Measurements from ENCODE around the gene TRIM5. TPM values are rescaled to one million over a fixed set of nuclear protein-coding genes. Genes with fewer than 3 reads are reported as not detected.

Gene TRIM5
- total and polyA plus RNA-seq, 10 of the 15 experiments (the other 5 are each of a cell fraction or from before 2014, with no cell fraction given) = 20.0 to 59.7 (median 31.8) TPM

- TF ChIP-seq ZNF622 (IDR thresholded peaks at IDR 0.05) (no peak), POLR2A (IDR thresholded peaks at IDR 0.05; ENCODE audit: low read depth, low read length) (peak; percentile 60; the same call in 1 of the 2 replicates)
Observed at GRCh38 chr11:5684646-5685362, at the start of gene TRIM5 (continued).

GRCh38 chr11:5727691-5728090 is 42.8 kb upstream of the TRIM5 start:
- RAD21 ChIA-PET (ENCODE audit: unreplicated experiment) = no interaction called here
- TF ChIP-seq RFX5 (IDR thresholded peaks at IDR 0.05; ENCODE audit: low read depth, low read length) = no peak
- TF ChIP-seq WRNIP1 (IDR thresholded peaks at IDR 0.05; ENCODE audit: borderline replicate concordance, low read depth, low read length) = no peak
- no peak for TF ChIP-seq IRF3 (IDR thresholded peaks at IDR 0.05)
- TF ChIP-seq RAD21 (IDR thresholded peaks at IDR 0.05; ENCODE audit: insufficient read depth, low read depth, low read length) = no peak
- no peak for TF ChIP-seq BCL3 (IDR thresholded peaks at IDR 0.05; ENCODE audit: borderline replicate concordance, insufficient read depth, low read depth, low read length, poor library complexity, severe bottlenecking)
- TF ChIP-seq SIX5 (IDR thresholded peaks at IDR 0.05; ENCODE audit: low read depth, low read length, severe bottlenecking) = no peak
- no peak for TF ChIP-seq MYB (IDR thresholded peaks at IDR 0.05; ENCODE audit: borderline replicate concordance, low read depth, low read length)
- no peak for TF ChIP-seq BMI1 (IDR thresholded peaks at IDR 0.05; ENCODE audit: borderline replicate concordance)
- no peak for TF ChIP-seq RCOR1 (conservative IDR thresholded peaks at IDR 0.05; ENCODE audit: low read depth, low read length)

More at GRCh38 chr11:5727691-5728090, 42.8 kb upstream of the TRIM5 start:
- Histone ChIP-seq H2AFZ (ENCODE audit: control insufficient read depth, low read depth, low read length) (no peak overlapping the region), H3K4me1 (ENCODE audit: control insufficient read depth, insufficient read depth, low read length) (no peaks in the 10 kb centered on the region), H3K27me3 (replicated peaks in 1 of 2; ENCODE audit: control insufficient read depth in 2 of 2, insufficient read depth in 2 of 2, low read length in 1 of 2) (no peaks in the 10 kb centered on the region), H3K36me3 (ENCODE audit: control insufficient read depth in 2 of 2, insufficient read depth in 2 of 2, low read length in 1 of 2) (no peaks in the 10 kb centered on the region), H4K20me1 (ENCODE audit: control insufficient read depth, insufficient read depth) (no peaks in the 10 kb centered on the region), H3K27ac (ENCODE audit: control insufficient read depth, insufficient read depth) (no peak overlapping the region), H3K9ac (ENCODE audit: control insufficient read depth, insufficient read depth, low read length) (no peak overlapping the region), H3K4me3 (no peak overlapping the region), H3K9me3 (replicated peaks; ENCODE audit: control insufficient read depth, insufficient read depth, low read length) (no peaks in the 10 kb centered on the region), H3K79me2 (ENCODE audit: control insufficient read depth, insufficient read depth, low read length) (no peaks in the 10 kb centered on the region), H3K4me2 (ENCODE audit: control insufficient read depth, insufficient read depth) (no peak overlapping the region)
- in situ Hi-C loops (cut with MboI) = no loop called here
- CTCF ChIA-PET = interaction anchor here (0.6 kb wide), 1 partner anchor 16 kb away, joined by 3 read pairs; no protein-coding TSS in a partner anchor
- POLR2A ChIA-PET = interaction anchor here (0.6 kb wide), 1 partner anchor 43 kb away, joined by 3 read pairs; the partner anchor contains the start of gene TRIM5
- intact Hi-C loops (cut with micrococcal nuclease; ENCODE audit: unreplicated experiment) = no loop called here
- SMC1A ChIA-PET (ENCODE audit: uncharacterized antibody, unreplicated experiment) = interaction anchor here (1.1 kb wide), 1 partner anchor 43 kb away, joined by 3 read pairs; the partner anchor contains the start of gene TRIM5
- 77% methylated on average over 1 of the region's 1 CpG for WGBS (ENCODE audit: insufficient coverage, insufficient replicate concordance, low lambda C conversion rate, missing lambda C conversion rate)
- DNase-seq (ENCODE audit: low read depth, low spot score) (no peak), FAIRE-seq (no peak), ATAC-seq (no peak)
- no TSS peak for BruUV-seq (replicated peaks)
